Smooth muscle cell (in vitro differentiated cells): ENCODE data around the gene KCNQ1. TPM values are rescaled to one million over a fixed set of nuclear protein-coding genes. Genes with fewer than 3 reads are reported as not detected.

Source experiments
- DNase-seq: peaks from one replicate; lab custom pipeline; 2025; ENCODE audit not compliant: unreplicated experiment; lab: John Stamatoyannopoulos, UW
- H2AFZ ChIP-seq: fragments of 200-600 bp; sonication (generic); 2 replicates; pipeline ENCODE4 v1.6.0; 2016; ENCODE audit warnings: antibody characterized with exemption, low read depth, mild to moderate bottlenecking
- H3F3A ChIP-seq: fragments of 200-600 bp; sonication (generic); 2 replicates; pipeline ENCODE4 v1.6.0; 2017; ENCODE audit warnings: antibody characterized with exemption, low read depth
- H3K27ac ChIP-seq: fragments of 200-600 bp; sonication (generic); 2 replicates; pipeline ENCODE4 v1.5.1; 2016; ENCODE audit warnings: low read depth, mild to moderate bottlenecking
- H3K27me3 ChIP-seq: fragments of 200-600 bp; sonication (generic); 2 replicates; pipeline ENCODE4 v1.6.1; 2016; ENCODE audit warnings: low read depth, mild to moderate bottlenecking
- H3K36me3 ChIP-seq: fragments of 200-600 bp; sonication (generic); 2 replicates; pipeline ENCODE4 v1.5.1; 2016; ENCODE audit warnings: low read depth
- H3K4me1 ChIP-seq: fragments of 200-600 bp; sonication (generic); 2 replicates; pipeline ENCODE4 v1.5.1; 2016; ENCODE audit warnings: low read depth
- H3K4me2 ChIP-seq: fragments of 200-600 bp; sonication (generic); 2 replicates; pipeline ENCODE4 v1.6.0; 2016; ENCODE audit warnings: mild to moderate bottlenecking
- H3K4me3 ChIP-seq: fragments of 200-600 bp; sonication (generic); 2 replicates; pipeline ENCODE4 v1.5.1; 2016; ENCODE audit warnings: mild to moderate bottlenecking
- H3K79me2 ChIP-seq: fragments of 200-600 bp; sonication (generic); 2 replicates; pipeline ENCODE4 v1.6.0; 2016; ENCODE audit warnings: low read depth, mild to moderate bottlenecking
- H3K9ac ChIP-seq: fragments of 200-600 bp; sonication (generic); 2 replicates; pipeline ENCODE4 v1.6.0; 2016; ENCODE audit warnings: low read depth
- H3K9me3 ChIP-seq: fragments of 200-600 bp; sonication (generic); replicated peaks from 2 replicates; pipeline ENCODE4 v1.5.1; 2016; ENCODE audit warnings: low read depth
- H4K20me1 ChIP-seq: fragments of 200-600 bp; sonication (generic); 2 replicates; pipeline ENCODE4 v1.6.0; 2016; ENCODE audit warnings: low read depth
- WGBS: methylation state at CpG from one replicate; pipeline ENCODE4 v1.1.7; 2016; ENCODE audit warnings: low lambda C conversion rate; 5-methylcytosine and 5-hydroxymethylcytosine counted together
- polyA plus RNA-seq: library from polyadenylated mRNA; unstranded; fragments of >200 nt; fragmentation: Nextera tagmentation; extraction: Ambion mirVana; gene quantifications from 2 replicates; pipeline ENCODE4 v1.2.1, GENCODE V29; 2016
- total RNA-seq: library from RNA; depleted of rRNA; stranded (reverse); fragments of >200 nt; gene quantifications from 2 replicates; pipeline ENCODE4 v1.2.3, GENCODE V29; 2014
- TF ChIP-seq, protein P1 (sequence below): fragments of 200-600 bp; sonication (generic); IDR thresholded peaks from 2 replicates; pipeline ENCODE4 v1.5.1; 2017; ENCODE audit warnings: borderline replicate concordance, mild to moderate bottlenecking, antibody characterized with exemption; ENCODE audit not compliant: insufficient read depth, poor library complexity, severe bottlenecking

The KCNQ1 gene
- total and polyA plus RNA-seq, 2 experiments from 2014 or later: 1.3 to 2.3 TPM

DNA sequence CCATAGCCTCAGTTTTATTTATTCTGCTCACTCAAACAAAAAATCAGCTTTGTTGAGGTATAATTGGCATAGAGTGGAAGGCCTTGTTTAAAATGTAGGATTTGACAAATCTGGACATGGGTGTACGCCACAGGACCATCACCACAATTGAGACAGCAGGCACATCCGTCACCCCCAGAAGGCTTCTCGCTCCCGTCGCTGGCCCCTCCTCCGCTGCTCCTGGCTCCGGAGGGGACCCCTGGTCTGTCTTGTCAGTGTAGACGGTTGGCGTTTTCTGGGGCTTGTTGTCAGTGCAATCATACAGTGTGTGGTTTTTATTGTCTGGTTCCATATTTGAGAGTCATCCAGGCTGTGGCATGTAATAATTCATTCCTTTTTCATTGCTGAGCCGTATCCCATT is 97.6 kb downstream of the KCNQ1 start:
- Histone ChIP-seq H3K4me2 (no peak overlapping the region), H3K27me3 (peaks cover 13% of the 10 kb centered on the region), H4K20me1 (no peaks in the 10 kb centered on the region), H2AFZ (no peak overlapping the region), H3K4me3 (no peak overlapping the region), H3K4me1 (no peaks in the 10 kb centered on the region), H3F3A (no peaks in the 10 kb centered on the region), H3K79me2 (no peaks in the 10 kb centered on the region), H3K9ac (no peak overlapping the region), H3K27ac (no peak overlapping the region), H3K36me3 (no peaks in the 10 kb centered on the region), H3K9me3 (no peaks in the 10 kb centered on the region)
- DNase-seq: no peak
- 94% methylated on average over 10 of the region's 10 CpGs for WGBS
- TF ChIP-seq, protein P1, sequence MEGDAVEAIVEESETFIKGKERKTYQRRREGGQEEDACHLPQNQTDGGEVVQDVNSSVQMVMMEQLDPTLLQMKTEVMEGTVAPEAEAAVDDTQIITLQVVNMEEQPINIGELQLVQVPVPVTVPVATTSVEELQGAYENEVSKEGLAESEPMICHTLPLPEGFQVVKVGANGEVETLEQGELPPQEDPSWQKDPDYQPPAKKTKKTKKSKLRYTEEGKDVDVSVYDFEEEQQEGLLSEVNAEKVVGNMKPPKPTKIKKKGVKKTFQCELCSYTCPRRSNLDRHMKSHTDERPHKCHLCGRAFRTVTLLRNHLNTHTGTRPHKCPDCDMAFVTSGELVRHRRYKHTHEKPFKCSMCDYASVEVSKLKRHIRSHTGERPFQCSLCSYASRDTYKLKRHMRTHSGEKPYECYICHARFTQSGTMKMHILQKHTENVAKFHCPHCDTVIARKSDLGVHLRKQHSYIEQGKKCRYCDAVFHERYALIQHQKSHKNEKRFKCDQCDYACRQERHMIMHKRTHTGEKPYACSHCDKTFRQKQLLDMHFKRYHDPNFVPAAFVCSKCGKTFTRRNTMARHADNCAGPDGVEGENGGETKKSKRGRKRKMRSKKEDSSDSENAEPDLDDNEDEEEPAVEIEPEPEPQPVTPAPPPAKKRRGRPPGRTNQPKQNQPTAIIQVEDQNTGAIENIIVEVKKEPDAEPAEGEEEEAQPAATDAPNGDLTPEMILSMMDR: no peak

DNA sequence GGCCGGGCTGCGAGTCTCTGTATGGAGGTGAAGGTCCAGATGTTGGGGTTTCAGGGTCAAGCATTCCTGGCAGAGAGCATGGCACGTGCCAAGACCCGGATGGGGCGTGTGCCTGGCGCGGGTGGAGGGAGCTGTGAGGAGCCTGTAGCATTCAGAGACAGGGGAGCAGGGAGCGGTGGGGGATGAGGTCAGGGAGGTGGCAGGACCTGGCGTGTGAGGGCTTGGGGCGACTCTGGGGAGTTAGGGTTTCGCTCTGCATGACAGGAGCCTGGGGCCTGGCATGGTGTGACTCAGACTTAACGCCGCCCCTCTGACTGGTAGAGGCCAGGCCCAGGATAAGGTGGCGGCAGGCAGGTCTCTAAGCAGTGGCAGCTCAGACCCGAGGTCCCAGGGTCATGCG is 103.0 kb downstream of the KCNQ1 start:
- 89% methylated on average over 11 of the region's 16 CpGs for WGBS
- no peaks in the 10 kb centered on the region for H3K79me2 ChIP-seq
- no peak overlapping the region for H2AFZ ChIP-seq
- H3K4me1 ChIP-seq: no peaks in the 10 kb centered on the region
- no peak overlapping the region for H3K4me2 ChIP-seq
- no peaks in the 10 kb centered on the region for H4K20me1 ChIP-seq
- no peak overlapping the region for H3K4me3 ChIP-seq
- H3K9ac ChIP-seq: no peak overlapping the region
- H3K9me3 ChIP-seq: no peaks in the 10 kb centered on the region
- DNase-seq: no peak
- TF ChIP-seq, protein P1: no peak
- no peaks in the 10 kb centered on the region for H3F3A ChIP-seq
- no peaks in the 10 kb centered on the region for H3K36me3 ChIP-seq
- peaks cover 13% of the 10 kb centered on the region for H3K27me3 ChIP-seq
- H3K27ac ChIP-seq: no peak overlapping the region

DNA sequence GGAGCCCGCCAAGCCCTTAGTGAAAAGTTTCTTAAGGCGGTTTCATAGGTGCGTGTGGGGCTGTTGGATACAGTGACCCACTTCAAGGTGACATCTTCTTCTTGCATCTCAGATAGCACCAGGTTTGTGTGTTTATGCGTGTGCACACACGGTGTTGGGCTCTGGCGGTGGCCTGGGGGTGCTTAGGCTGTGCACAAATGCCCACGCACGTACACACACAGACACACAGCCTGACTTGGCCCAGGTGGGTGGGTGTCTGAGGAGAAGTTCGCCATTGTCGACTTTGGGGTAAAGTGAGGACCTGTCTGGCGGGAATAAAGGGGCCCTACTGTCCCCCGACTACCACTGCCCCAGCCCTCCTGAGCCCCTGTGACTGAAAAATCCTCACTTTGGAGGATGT is 103.8 kb downstream of the KCNQ1 start:
- DNase-seq: no peak
- H3K9me3 ChIP-seq: no peaks in the 10 kb centered on the region
- H3K9ac ChIP-seq: no peak overlapping the region
- no peaks in the 10 kb centered on the region for H3K79me2 ChIP-seq
- no peaks in the 10 kb centered on the region for H3K4me1 ChIP-seq
- H3K4me2 ChIP-seq: no peak overlapping the region
- no peak overlapping the region for H3K27ac ChIP-seq
- no peaks in the 10 kb centered on the region for H3F3A ChIP-seq
- no peaks in the 10 kb centered on the region for H3K36me3 ChIP-seq
- TF ChIP-seq, protein P1: no peak
- no peak overlapping the region for H3K4me3 ChIP-seq
- H2AFZ ChIP-seq: no peak overlapping the region
- peaks cover 13% of the 10 kb centered on the region for H3K27me3 ChIP-seq
- no peaks in the 10 kb centered on the region for H4K20me1 ChIP-seq
- 90% methylated on average over 12 of the region's 12 CpGs for WGBS

DNA sequence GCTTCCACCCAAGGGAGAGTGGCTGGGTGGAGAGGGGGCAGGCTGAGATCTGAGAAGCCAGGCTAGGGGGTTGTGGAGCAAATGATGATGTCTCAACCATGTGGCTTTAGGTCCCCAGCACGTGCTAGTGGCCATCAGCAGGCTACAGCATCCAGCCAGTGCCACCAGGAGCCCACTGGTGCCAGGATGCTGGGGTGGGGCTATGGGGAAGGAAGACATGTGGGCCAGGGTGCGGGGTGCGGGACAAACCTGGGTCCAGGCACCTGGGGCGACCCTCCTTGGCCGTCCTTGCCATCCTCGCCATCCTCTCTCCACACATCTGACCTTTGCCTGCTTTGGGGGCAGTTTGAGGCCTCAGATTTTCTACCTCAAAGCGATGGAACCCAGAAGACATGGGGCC is 104.3 kb downstream of the KCNQ1 start:
- Histone ChIP-seq H3K36me3 (no peaks in the 10 kb centered on the region), H3K4me1 (peaks cover under 1% of the 10 kb centered on the region), H3K4me3 (no peak overlapping the region), H3K27me3 (peaks cover 13% of the 10 kb centered on the region), H3K79me2 (no peaks in the 10 kb centered on the region), H3K4me2 (no peak overlapping the region), H3K9me3 (no peaks in the 10 kb centered on the region), H4K20me1 (no peaks in the 10 kb centered on the region), H3K27ac (no peak overlapping the region), H3K9ac (no peak overlapping the region), H2AFZ (no peak overlapping the region), H3F3A (no peaks in the 10 kb centered on the region)
- 90% methylated on average over 6 of the region's 7 CpGs for WGBS
- TF ChIP-seq, protein P1: no peak
- DNase-seq: no peak
